HG02571 (cell line): ENCODE results near the gene RPP25.

ENCODE experiments used
- ATAC-seq: cut with Tn5 transposase; IDR thresholded peaks from one replicate; pipeline ENCODE4 v1.9.1; 2021; ENCODE audit warnings: mild to moderate bottlenecking, moderate library complexity; ENCODE audit not compliant: unreplicated experiment

The RPP25 gene

GRCh38 chr15:74956648-74957475 is at the start of gene RPP25:
TSS of gene RPP25 (minus strand) at chr15:74956772. CDS start at chr15:74956583, 189 bp downstream.
- peak; percentile 75 for ATAC-seq

- no peak for ATAC-seq
Measured at GRCh38 chr15:75002398-75002797, 45.8 kb upstream of the RPP25 start.

GRCh38 chr15:75001310-75001709 is 44.7 kb upstream of the RPP25 start:
- no peak for ATAC-seq

GRCh38 chr15:74997543-74997942 is 41.0 kb upstream of the RPP25 start:
- no peak for ATAC-seq

- no peak for ATAC-seq
Measured at GRCh38 chr15:74997141-74997540, 40.6 kb upstream of the RPP25 start.

- ATAC-seq: no peak
Measured at GRCh38 chr15:74995779-74996765, 39.5 kb upstream of the RPP25 start.

GRCh38 chr15:74995182-74995778 is 38.7 kb upstream of the RPP25 start, which contains the start of gene SCAMP5:
TSS of gene SCAMP5 (plus strand) at chr15:74995563. CDS start at chr15:75011840, 16,277 bp downstream.
- ATAC-seq: no peak

GRCh38 chr15:74994685-74995084 is 38.1 kb upstream of the RPP25 start:
- no peak for ATAC-seq

- ATAC-seq: no peak
Measured at GRCh38 chr15:74994236-74994635, 37.7 kb upstream of the RPP25 start.

GRCh38 chr15:74992619-74993018 is 36.0 kb upstream of the RPP25 start:
- ATAC-seq: no peak

GRCh38 chr15:74989527-74989926 is 33.0 kb upstream of the RPP25 start:
- no peak for ATAC-seq

- ATAC-seq: no peak
Measured at GRCh38 chr15:74988007-74988800, 31.6 kb upstream of the RPP25 start.

- ATAC-seq: no peak
Measured at GRCh38 chr15:74983725-74984231, 27.2 kb upstream of the RPP25 start.

- no peak for ATAC-seq
Measured at GRCh38 chr15:74982183-74982582, 25.6 kb upstream of the RPP25 start.

- no peak for ATAC-seq
Measured at GRCh38 chr15:74978503-74978902, 21.9 kb upstream of the RPP25 start.

- ATAC-seq: no peak
Measured at GRCh38 chr15:74978077-74978476, 21.5 kb upstream of the RPP25 start.

GRCh38 chr15:74977599-74977998 is 21.0 kb upstream of the RPP25 start:
- ATAC-seq: no peak

GRCh38 chr15:74976159-74976558 is 19.6 kb upstream of the RPP25 start:
- no peak for ATAC-seq

- no peak for ATAC-seq
Measured at GRCh38 chr15:74967670-74968069, 11.1 kb upstream of the RPP25 start.

- ATAC-seq: no peak
Measured at GRCh38 chr15:74964794-74965193, 8.2 kb upstream of the RPP25 start.
